Suprapubic skin (tissue), 4 donors: ENCODE data around the gene VMAC.
"Not testable (repeated sequence)": the region's sequence is repeated elsewhere in the genome, so short reads cannot be mapped to it uniquely, and the experiment has no call there.

ENCODE experiments used
- CTCF ChIP-seq, 2 donors: fragments of 200-600 bp in 1 of 2; fragments of 450-650 bp in 1 of 2; sonication (generic) in 1 of 2; IDR thresholded peaks; one replicate each; pipeline ENCODE4 v1.5.1; 2016 to 2019; ENCODE audit warnings: antibody characterized with exemption in 2 of 2, mild to moderate bottlenecking in 1 of 2, moderate library complexity in 1 of 2
- EP300 ChIP-seq: sonication (generic); formaldehyde crosslinking; IDR thresholded peaks from one replicate; pipeline ENCODE4 v1.6.1; 2017; ENCODE audit warnings: antibody characterized with exemption
- POLR2A ChIP-seq, 2 donors: fragments of 450-650 bp; IDR thresholded peaks; one replicate each; pipeline ENCODE4 v1.6.1; 2017; ENCODE audit warnings: antibody characterized with exemption in 2 of 2, mild to moderate bottlenecking in 2 of 2, moderate library complexity in 2 of 2
- POLR2AphosphoS5 ChIP-seq, 3 donors: sonication (generic); formaldehyde crosslinking; IDR thresholded peaks; one replicate each; pipeline ENCODE4 v1.6.1; 2017; ENCODE audit warnings: antibody characterized with exemption in 3 of 3

GRCh38 chr19:5884065-5884811, 20.4 kb upstream of the VMAC start:
- TF ChIP-seq CTCF (IDR thresholded peaks at IDR 0.05); POLR2AphosphoS5 (IDR thresholded peaks at IDR 0.05); EP300; POLR2A (IDR thresholded peaks at IDR 0.05): not testable (repeated sequence)
